Activated naive CD4-positive, alpha-beta T cell treated with anti-CD3 and anti-CD28 coated beads, Interleukin-2, amount 10 ng/mL, durations not matched to agents 5 hours and 36 hours (primary cell): ENCODE measurements around the gene GSTA5. TPM values are rescaled to one million over a fixed set of nuclear protein-coding genes. Genes with fewer than 3 reads are reported as not detected.

Experiments
- total RNA-seq, 2 experiments: library from RNA; stranded (reverse); gene quantifications; one replicate each; pipeline ENCODE4 v1.2.3, GENCODE V29; 2021

The GSTA5 gene
- not detected for total RNA-seq

DNA sequence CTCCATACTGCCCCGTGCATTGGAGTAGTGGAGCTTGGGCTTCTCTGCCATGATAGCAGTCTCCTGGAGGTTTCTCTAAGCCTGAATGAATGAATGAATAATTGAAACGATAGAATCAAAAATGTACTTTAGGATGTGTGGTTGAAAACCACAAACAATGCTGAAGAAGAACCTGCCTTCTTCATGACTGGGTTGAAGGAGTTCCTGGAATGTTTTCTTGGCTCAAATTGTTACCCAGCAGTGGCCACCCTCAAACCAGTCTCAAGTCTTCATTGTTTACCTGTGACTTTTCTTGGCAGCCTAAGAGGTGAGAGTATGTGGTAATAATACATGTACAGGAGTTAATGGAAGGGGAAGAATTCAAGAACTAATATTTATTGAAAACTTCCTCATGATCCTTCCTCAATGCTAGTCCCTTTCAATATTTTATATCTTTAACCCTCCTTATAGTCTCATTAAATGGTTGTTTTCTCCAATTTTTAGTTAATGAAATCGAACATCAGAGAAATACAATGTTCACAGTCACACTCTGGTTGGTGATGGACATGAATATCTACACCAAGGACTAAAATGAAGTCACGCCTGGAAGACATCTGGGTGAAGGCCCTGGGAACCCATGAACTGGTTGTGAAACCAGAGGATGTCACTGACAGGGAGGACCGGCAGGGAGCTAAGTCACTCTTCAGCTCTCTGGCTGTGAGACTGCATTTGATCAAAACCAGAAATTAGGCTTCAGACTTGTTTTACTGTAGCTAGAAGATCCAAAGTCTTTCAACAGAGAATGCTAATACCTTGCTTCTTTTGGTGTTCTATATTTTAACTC lies at the start of gene GSTA5:
GSTA5 (minus strand) TSS at position 51 of the 823 bp plus-strand sequence.

DNA sequence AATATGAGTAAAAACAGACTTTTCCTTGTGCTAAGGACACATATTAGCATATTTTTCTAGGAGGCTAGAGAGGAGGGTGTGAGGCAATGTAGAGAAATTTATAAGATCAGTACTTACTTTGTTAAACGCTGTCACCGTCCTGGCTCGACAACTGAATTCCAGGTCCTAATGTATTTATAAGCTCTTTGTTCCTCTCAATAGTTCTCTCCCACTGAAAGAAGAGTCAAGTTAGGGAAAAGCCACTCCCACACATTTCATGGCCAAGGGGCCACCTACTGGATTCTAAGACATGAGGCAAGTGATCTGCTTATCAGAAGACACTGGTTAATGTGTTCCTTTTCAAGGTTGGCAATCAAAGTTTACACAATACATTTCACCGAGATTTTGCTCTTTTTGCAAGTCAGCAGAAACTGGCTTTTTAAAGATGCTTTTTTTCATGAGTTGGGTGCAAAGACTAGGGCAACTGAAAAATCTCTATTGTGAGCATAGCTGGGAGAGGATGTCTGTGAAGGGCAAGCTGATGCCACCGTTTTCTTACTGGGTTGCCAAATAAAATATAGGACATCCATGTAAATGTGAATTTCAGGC lies 36.9 kb downstream of the GSTA5 start, which contains the start of gene GSTA1:
GSTA1 (minus strand) TSS at position 149 of the 588 bp plus-strand sequence. CDS start 4,549 bp downstream, outside the sequence.

Other genes with a start within 250 kb of the GSTA5 start
- 10 to 100 TPM; 16.8 to 18.6 TPM for gene TMEM14A, start 169.7 kb downstream of the GSTA5 start, total RNA-seq
- not detected for gene GSTA2, start 77.3 kb downstream of the GSTA5 start, total RNA-seq
- gene GSTA1, start 37.0 kb downstream of the GSTA5 start, total RNA-seq: not detected
- gene GSTA3, start 68.9 kb upstream of the GSTA5 start, total RNA-seq: not detected
- 1 to 10 TPM; 7.1 to 7.4 TPM for gene GSTA4, start 154.5 kb upstream of the GSTA5 start, total RNA-seq
- 1 to 10 TPM; 8.0 to 8.6 TPM for gene CILK1, start 221.0 kb upstream of the GSTA5 start, total RNA-seq
- 10 to 100 TPM; 71.5 to 72.2 TPM for gene FBXO9, start 224.6 kb upstream of the GSTA5 start, total RNA-seq